Subcutaneous adipose tissue (tissue), 4 donors: ENCODE results near the gene JAKMIP3. TPM values are rescaled to one million over a fixed set of nuclear protein-coding genes. Genes with fewer than 3 reads are reported as not detected.

Source experiments
- total RNA-seq, 4 donors: library from RNA; depleted of rRNA; stranded (reverse); fragments of >200 nt; gene quantifications; one replicate each; pipeline ENCODE4 v1.1.0, GENCODE V29; 2016
- TF ChIP-seq, protein P1 (sequence below): fragments of 450-650 bp; IDR thresholded peaks from one replicate; pipeline ENCODE4 v1.5.1; 2016; ENCODE audit warnings: low read depth, mild to moderate bottlenecking, control low read depth, antibody characterized with exemption, moderate library complexity

JAKMIP3 gene
- total RNA-seq, 4 donors from 2014 or later = 0.16 to 0.75 (median 0.31) TPM

DNA sequence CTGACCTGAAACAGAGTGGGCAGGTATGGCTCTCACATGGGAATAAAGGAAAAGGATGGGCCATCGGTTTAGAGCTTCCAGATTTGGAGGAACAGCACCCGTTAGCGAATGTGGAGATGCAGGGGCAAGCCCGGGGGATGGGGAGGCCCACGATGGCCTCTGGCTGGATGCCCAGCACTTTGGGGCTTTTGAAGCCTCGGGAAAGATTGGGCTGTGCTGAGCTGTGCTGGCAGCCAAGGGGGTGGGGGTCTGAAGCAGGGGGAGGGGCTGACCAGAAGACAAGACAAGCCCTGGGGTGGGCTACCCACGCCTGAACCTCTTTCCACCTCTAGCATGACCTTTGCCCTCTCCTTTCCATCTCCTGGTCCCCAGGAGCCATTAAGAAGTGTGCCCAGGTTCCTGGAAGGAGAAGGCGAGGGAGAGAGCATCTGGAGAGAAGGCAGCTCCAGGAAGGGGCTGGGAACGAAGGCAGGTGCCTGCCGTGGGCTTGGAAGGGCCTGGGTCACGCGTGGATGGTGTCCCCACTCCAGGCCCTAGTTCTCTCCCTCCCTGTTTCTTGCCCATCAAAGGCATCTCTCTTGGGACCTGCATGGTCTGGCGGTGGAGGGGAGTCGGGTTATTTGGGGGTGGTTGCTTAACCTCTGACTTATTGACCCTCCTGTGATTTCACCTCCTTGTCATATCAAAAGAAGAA lies 39.7 kb downstream of the JAKMIP3 start:
- TF ChIP-seq, protein P1, sequence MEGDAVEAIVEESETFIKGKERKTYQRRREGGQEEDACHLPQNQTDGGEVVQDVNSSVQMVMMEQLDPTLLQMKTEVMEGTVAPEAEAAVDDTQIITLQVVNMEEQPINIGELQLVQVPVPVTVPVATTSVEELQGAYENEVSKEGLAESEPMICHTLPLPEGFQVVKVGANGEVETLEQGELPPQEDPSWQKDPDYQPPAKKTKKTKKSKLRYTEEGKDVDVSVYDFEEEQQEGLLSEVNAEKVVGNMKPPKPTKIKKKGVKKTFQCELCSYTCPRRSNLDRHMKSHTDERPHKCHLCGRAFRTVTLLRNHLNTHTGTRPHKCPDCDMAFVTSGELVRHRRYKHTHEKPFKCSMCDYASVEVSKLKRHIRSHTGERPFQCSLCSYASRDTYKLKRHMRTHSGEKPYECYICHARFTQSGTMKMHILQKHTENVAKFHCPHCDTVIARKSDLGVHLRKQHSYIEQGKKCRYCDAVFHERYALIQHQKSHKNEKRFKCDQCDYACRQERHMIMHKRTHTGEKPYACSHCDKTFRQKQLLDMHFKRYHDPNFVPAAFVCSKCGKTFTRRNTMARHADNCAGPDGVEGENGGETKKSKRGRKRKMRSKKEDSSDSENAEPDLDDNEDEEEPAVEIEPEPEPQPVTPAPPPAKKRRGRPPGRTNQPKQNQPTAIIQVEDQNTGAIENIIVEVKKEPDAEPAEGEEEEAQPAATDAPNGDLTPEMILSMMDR = no peak

DNA sequence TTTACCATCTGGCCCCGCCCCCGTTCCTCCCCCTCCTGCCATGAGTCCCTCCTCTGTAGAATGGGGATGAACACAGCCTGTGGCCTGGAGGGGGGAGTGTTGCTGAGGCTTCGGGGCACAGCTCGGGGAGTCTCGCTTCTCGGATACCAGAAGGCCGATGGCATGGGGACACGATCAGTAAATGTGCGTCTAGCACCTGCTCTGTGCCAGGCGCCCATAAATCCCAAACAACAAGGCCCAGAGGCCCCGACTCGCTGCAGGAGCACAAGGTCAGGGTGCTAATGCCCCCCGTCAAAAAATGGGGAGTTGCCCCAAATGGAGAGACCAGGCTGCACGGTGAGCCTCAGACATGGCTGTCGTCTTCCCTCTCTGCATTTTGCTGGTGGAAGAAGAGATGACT lies 40.7 kb downstream of the JAKMIP3 start:
- TF ChIP-seq, protein P1 = no peak

DNA sequence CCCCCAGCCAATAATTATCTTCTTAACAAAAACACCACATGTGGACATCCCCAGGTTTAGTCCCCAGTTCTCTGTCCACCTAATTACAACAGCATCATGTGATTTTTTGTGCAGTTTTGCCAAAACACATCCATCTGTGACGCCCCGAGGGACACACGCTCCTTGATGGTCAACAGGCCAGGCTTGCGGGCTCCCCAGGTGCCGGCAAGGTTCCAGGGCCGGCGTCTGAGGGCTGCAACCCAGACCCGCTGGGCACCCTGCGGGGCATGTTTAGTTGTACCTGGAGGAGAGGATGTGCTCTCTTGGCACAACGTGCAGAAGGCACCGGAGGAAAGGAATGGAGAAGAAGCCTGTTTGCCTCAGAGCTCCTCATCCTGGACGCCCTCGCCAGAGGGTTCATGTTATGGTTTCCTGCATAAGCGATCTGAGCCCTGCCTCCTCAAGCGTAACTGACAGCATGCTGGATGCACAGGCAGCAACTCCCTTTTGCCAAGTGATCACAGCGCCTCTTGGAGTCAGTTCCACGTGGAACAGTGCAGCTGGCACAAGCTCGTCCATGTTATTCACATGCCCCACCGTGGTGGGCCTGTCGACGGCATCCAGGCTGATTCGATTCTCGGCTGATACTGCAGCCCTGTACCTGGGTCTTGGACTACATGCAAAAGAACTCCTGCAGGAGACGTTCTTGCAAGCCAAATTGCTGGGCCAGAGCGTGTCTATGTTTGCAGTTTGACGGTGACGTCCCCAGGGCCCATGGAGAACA lies 41.6 kb downstream of the JAKMIP3 start:
- TF ChIP-seq, protein P1 = no peak

DNA sequence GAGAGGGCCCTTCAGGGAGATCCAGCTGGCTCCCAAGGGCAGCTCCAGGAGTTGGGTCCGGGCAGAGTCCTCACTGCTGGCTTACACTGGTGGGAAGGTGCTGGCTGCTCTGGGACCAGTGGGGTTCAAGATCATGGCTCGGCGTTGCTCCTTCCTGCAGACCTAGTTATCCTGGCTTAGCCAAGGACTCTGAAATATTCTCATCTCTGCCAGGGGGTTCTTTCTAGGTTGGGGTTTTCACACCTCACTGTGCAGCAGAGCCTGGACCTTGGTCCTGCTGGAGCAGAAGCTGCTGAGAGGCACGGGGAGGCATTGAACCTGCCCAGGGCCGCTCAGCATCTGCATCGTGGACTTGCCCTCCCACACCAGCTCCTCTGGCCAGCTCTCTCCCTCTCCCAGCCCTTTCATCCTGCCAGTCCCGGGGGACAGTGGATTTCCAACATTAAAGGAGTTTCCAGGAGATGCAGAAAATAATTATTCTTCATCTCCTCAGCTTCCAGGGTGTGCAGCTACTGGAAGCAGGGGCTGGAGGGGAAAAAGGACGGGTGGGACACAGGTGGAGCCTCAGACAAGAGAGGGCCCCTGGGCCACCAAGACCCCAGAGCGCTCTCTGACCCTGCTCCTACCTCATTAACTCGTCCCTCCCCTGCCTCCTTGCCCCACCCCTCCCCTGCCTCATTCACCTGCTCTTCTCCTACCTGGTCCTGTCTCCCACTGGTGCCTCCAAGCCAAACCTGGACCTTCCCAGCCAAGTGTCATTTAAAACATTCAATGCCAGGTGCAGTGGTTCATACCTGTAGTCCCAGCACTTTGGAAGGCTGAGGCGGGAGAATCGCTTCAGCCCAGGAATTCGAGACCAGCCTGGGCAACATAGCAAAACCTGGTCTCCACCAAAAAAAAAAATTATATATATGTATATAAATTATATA lies 42.5 kb downstream of the JAKMIP3 start:
- TF ChIP-seq, protein P1 = no peak

DNA sequence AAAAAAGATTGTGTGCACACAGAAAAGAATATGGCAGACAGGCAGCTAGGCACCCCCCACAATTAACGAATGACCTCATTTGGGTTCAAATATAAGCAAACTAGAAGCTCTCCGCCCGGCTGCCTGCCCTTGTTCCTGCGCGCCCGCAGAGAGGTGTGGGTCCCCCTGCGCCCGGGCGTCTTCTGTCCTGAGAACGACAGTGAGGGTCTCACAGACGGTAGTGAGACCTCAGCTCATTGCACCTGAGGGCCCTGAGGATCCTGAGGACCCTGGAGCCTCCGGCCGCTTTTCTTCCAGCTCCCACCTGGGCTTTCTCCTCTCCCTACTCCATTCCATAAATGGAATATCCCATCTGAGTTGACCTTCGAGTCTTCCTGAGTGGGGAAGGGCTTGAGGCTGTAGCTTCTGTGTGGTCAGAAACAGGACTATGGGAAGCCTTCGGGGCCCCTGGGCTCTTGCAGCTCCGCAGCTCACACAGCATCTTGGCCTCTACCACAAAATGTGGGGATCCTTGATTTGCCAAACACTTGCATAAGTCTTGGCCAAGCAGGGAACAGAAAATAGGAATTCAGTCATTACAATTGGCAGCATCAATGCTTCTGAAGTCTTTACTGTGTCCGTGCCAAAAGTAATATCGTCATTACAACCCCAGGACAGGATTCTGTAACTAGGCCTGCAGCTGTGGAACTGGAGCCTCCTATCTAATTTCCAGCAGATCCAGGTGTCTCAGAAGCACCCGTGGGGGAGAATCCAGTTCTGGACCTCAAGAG lies 43.8 kb downstream of the JAKMIP3 start:
- TF ChIP-seq, protein P1 = no peak

DNA sequence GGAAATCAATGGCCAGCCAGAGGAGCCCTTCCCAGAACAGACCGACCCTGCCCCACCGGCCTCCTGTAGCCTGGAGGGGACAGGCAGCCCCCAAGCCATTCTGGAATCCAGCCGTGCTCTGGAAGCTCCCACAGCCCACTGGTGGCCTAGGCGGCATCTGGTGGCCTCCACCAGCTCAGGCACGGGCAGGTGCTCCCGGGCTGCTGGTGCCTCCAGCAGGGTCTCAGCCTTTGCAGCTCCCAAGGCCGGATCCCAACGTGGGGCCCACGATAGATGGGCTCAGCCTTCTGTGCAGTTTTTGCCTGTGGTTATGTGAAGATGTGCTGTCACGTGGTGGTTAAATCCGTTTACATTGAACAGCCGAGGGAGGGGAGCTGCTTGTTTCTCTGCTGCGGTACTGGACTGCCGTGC lies 44.4 kb downstream of the JAKMIP3 start:
- TF ChIP-seq, protein P1 = no peak
